Neuronal stem cell (in vitro differentiated cells): ENCODE measurements around the gene UNC5C.

Experiments used
- DNase-seq: peaks from one replicate; pipeline ENCODE4 v3.0.0-alpha.2; 2013; ENCODE audit warnings: low spot score
- H2AFZ ChIP-seq: one replicate; pipeline ENCODE4 v1.6.1; 2013; ENCODE audit warnings: mild to moderate bottlenecking, low read length, inconsistent platforms
- H2AK5ac ChIP-seq: 2 replicates; pipeline ENCODE4 v1.6.1; 2013; ENCODE audit warnings: low read depth, mild to moderate bottlenecking, inconsistent platforms, low read length, moderate library complexity, mixed read lengths
- H2BK120ac ChIP-seq: 2 replicates; pipeline ENCODE4 v1.6.1; 2013; ENCODE audit warnings: low read depth, mild to moderate bottlenecking, inconsistent platforms, low read length, moderate library complexity, mixed read lengths
- H2BK12ac ChIP-seq: one replicate; pipeline ENCODE4 v1.6.1; 2013; ENCODE audit warnings: low read length, inconsistent platforms
- H2BK15ac ChIP-seq: 2 replicates; pipeline ENCODE4 v1.6.1; 2013; ENCODE audit warnings: mild to moderate bottlenecking, low read length, inconsistent platforms, mixed read lengths
- H2BK5ac ChIP-seq: one replicate; pipeline ENCODE4 v1.6.1; 2013; ENCODE audit warnings: inconsistent platforms, mild to moderate bottlenecking, low read length, moderate library complexity
- H3K14ac ChIP-seq: one replicate; pipeline ENCODE4 v1.6.1; 2013; ENCODE audit warnings: low read length, inconsistent platforms
- H3K18ac ChIP-seq: 2 replicates; pipeline ENCODE4 v1.6.1; 2013; ENCODE audit warnings: low read length, inconsistent platforms
- H3K23ac ChIP-seq: 2 replicates; pipeline ENCODE4 v1.6.1; 2013; ENCODE audit warnings: low read depth, mild to moderate bottlenecking, mixed read lengths, low read length, inconsistent platforms; ENCODE audit not compliant: poor library complexity
- H3K27ac ChIP-seq: replicated peaks from 3 replicates; pipeline ENCODE4 v1.5.1; 2013; ENCODE audit warnings: low read length, inconsistent platforms
- H3K27me3 ChIP-seq, 3 experiments: 2 replicates each; pipeline ENCODE4 v1.6.1; 2013; ENCODE audit warnings: low read length in 3 of 3, mild to moderate bottlenecking in 2 of 3, inconsistent platforms in 1 of 3, low read depth in 1 of 3, mixed read lengths in 1 of 3, moderate library complexity in 1 of 3; ENCODE audit not compliant: control insufficient read depth in 3 of 3, insufficient read depth in 3 of 3
- H3K36me3 ChIP-seq, 2 donors: replicated peaks in 1 of 2; 2 replicates each; pipeline ENCODE4 v1.6.1; 2013; ENCODE audit warnings: low read length in 2 of 2; ENCODE audit not compliant: control insufficient read depth in 2 of 2, insufficient read depth in 2 of 2
- H3K4ac ChIP-seq: 2 replicates; pipeline ENCODE4 v1.6.1; 2013; ENCODE audit warnings: inconsistent platforms, mild to moderate bottlenecking, low read length, moderate library complexity
- H3K4me1 ChIP-seq, 2 donors: 1 replicate in 1 of 2; 2 replicates in 1 of 2; pipeline ENCODE4 v1.6.1; 2013; ENCODE audit warnings: low read length in 2 of 2, low read depth in 1 of 2; ENCODE audit not compliant: control insufficient read depth in 2 of 2, insufficient read depth in 1 of 2
- H3K4me2 ChIP-seq: one replicate; pipeline ENCODE4 v1.6.1; 2013; ENCODE audit warnings: mild to moderate bottlenecking, low read length, inconsistent platforms; ENCODE audit not compliant: insufficient read depth, poor library complexity, severe bottlenecking
- H3K4me3 ChIP-seq, 2 donors: 2 replicates each; pipeline ENCODE4 v1.5.1; 2013; ENCODE audit warnings: low read length in 2 of 2, mild to moderate bottlenecking in 2 of 2, inconsistent platforms in 1 of 2, moderate library complexity in 1 of 2
- H3K79me1 ChIP-seq: one replicate; pipeline ENCODE4 v1.6.1; 2013; ENCODE audit warnings: low read depth, mild to moderate bottlenecking, inconsistent platforms, low read length, moderate library complexity
- H3K9ac ChIP-seq: one replicate; pipeline ENCODE4 v1.6.1; 2013; ENCODE audit warnings: mild to moderate bottlenecking, low read depth, low read length, inconsistent platforms; ENCODE audit not compliant: poor library complexity
- H3K9me3 ChIP-seq, 2 donors: replicated peaks in 1 of 2; 2 replicates each; pipeline versions ENCODE3 to v1.6.1; 2013; ENCODE audit warnings: low read length in 2 of 2, mild to moderate bottlenecking in 2 of 2, inconsistent platforms in 1 of 2, low read depth in 1 of 2, mixed read lengths in 1 of 2, moderate library complexity in 1 of 2; ENCODE audit not compliant: control insufficient read depth in 2 of 2, insufficient read depth in 1 of 2
- H4K8ac ChIP-seq: one replicate; pipeline ENCODE4 v1.6.1; 2013; ENCODE audit warnings: low read depth, mild to moderate bottlenecking, inconsistent platforms, low read length, moderate library complexity
- H4K91ac ChIP-seq: one replicate; pipeline ENCODE4 v1.6.1; 2013; ENCODE audit warnings: low read length, low read depth, mild to moderate bottlenecking, inconsistent platforms; ENCODE audit not compliant: poor library complexity
- WGBS, 2 donors: extraction: QIAGEN DNeasy Blood & Tissue Kit; methylation state at CpG; one replicate each; pipeline ENCODE4 v1.1.7; 2013; ENCODE audit warnings: missing lambda C conversion rate in 2 of 2, mixed read lengths in 1 of 2; ENCODE audit not compliant: insufficient read length in 2 of 2, insufficient replicate concordance in 1 of 2; ENCODE audit errors: extremely low coverage in 2 of 2; 5-methylcytosine and 5-hydroxymethylcytosine counted together

Gene UNC5C

DNA sequence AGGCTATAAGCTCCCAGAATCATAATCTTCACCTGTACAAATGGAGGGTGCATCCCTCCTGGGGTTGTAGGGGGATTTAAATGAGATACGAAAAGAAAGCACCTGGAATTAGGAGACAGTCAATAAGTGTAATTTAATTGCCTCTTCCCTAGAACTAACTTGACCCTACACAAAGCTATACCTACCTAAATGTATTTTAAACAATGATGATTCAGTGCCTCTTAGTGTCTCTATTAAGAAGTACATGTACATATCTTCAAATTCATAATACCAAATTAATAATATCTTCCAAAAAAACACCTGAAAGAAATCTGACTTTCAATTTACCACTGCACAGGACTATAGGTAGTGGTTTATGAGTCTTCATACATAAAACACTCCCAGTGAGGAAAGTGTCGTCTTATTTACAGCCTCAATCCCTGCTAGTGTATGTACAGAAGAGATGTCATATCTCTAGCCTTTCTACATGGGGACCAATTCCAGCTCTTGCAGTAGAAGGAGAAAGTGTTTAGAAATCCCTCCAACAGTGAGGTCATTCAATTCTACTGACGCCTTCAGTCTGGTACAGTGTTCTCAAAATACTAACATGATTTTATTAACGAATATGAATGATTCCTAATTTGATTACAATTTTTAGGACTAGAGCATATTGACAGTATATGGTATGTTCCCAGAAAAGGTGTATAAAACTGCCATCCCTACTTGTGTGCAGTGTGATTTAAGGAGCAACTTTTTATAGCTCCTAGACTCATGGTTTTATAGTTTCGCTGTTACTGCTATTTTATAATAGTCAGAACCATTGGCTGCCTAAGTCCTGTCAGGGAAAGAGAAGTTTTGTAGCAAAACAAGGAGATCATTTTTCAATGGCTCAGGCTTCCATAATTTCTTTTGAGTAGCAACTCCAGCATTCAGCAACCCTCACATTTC is 282.7 kb downstream of the UNC5C start:
- Histone ChIP-seq H4K8ac (no peak overlapping the region), H3K4me3 (no peak overlapping the region), H3K79me1 (no peaks in the 10 kb centered on the region), H2BK12ac (no peak overlapping the region), H4K91ac (no peak overlapping the region), H3K18ac (no peak overlapping the region), H3K9ac (no peak overlapping the region), H3K27me3 (no peaks in the 10 kb centered on the region), H3K9me3 (no peaks in the 10 kb centered on the region), H3K4me2 (no peak overlapping the region), H2AFZ (no peak overlapping the region), H3K4ac (no peak overlapping the region), H2BK120ac (no peak overlapping the region), H2BK15ac (no peak overlapping the region), H3K23ac (no peak overlapping the region), H3K27ac (no peak overlapping the region), H2BK5ac (no peak overlapping the region), H2AK5ac (no peak overlapping the region), H3K14ac (no peak overlapping the region), H3K36me3 (no peaks in the 10 kb centered on the region), H3K4me1 (peaks cover 0 to 2% of the 10 kb centered on the region in 2 donors)
- DNase-seq = no peak
- WGBS, 2 donors = no CpG with 5 or more reads among the region's 5 CpGs

GRCh38 chr4:95264843-95265242 is 283.9 kb downstream of the UNC5C start:
- Histone ChIP-seq H3K18ac (no peak overlapping the region), H4K91ac (no peak overlapping the region), H4K8ac (no peak overlapping the region), H3K27ac (no peak overlapping the region), H3K23ac (no peak overlapping the region), H3K4me1 (peaks cover 0 to 2% of the 10 kb centered on the region in 2 donors), H3K9ac (no peak overlapping the region), H3K14ac (no peak overlapping the region), H3K4me2 (no peak overlapping the region), H3K4me3 (no peak overlapping the region), H3K27me3 (no peaks in the 10 kb centered on the region), H2AFZ (no peak overlapping the region), H2BK12ac (no peak overlapping the region), H2BK5ac (no peak overlapping the region), H2BK15ac (no peak overlapping the region), H3K79me1 (no peaks in the 10 kb centered on the region), H3K4ac (no peak overlapping the region), H3K9me3 (no peaks in the 10 kb centered on the region), H2BK120ac (no peak overlapping the region), H3K36me3 (no peaks in the 10 kb centered on the region), H2AK5ac (no peak overlapping the region)
- no CpG with 5 or more reads among the region's 2 CpGs for WGBS, 2 donors
- DNase-seq = no peak

- no peak overlapping the region for H3K4me2 ChIP-seq
- no peaks in the 10 kb centered on the region for H3K9me3 ChIP-seq
- no peak overlapping the region for H2BK5ac ChIP-seq
- no peaks in the 10 kb centered on the region for H3K79me1 ChIP-seq
- no peak overlapping the region for H4K8ac ChIP-seq
- no peak overlapping the region for H3K18ac ChIP-seq
- WGBS, 2 donors = no CpG with 5 or more reads among the region's 1 CpG
- H3K4me3 ChIP-seq = no peak overlapping the region
- no peaks in the 10 kb centered on the region for H3K27me3 ChIP-seq
- H3K4ac ChIP-seq = no peak overlapping the region
- H2BK12ac ChIP-seq = no peak overlapping the region
- H4K91ac ChIP-seq = no peak overlapping the region
- no peak overlapping the region for H2BK120ac ChIP-seq
- no peak overlapping the region for H2BK15ac ChIP-seq
- no peak overlapping the region for H3K23ac ChIP-seq
- no peaks in the 10 kb centered on the region for H3K36me3 ChIP-seq
- no peak overlapping the region for H3K9ac ChIP-seq
- H3K27ac ChIP-seq = no peak overlapping the region
- no peak overlapping the region for H2AFZ ChIP-seq
- no peak overlapping the region for H2AK5ac ChIP-seq
- H3K4me1 ChIP-seq = peaks cover 0 to 2% of the 10 kb centered on the region in 2 donors
- no peak overlapping the region for H3K14ac ChIP-seq
- DNase-seq = no peak
Observed at GRCh38 chr4:95263960-95264359, 284.8 kb downstream of the UNC5C start.

DNA sequence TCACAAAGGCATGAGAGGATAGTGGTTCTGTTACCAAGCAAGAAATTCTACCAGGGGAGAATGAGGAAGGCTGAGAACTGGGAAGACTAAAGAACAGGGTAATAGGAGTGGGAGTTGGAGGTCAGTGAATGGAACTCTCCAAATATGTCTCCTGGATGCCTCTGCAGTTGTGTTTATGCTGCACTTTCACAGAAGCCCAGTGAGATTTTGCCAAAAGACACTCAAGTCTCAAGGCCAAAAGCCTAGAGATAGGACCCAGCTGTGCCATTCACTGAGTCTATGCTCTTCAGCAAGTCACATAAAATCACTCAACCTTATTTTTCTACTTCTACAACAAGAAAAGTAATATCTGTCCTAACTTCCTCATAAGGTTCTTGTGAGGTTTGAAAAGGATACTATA is 285.4 kb downstream of the UNC5C start:
- Histone ChIP-seq H3K27me3 (no peaks in the 10 kb centered on the region), H3K79me1 (no peaks in the 10 kb centered on the region), H2BK5ac (no peak overlapping the region), H3K27ac (no peak overlapping the region), H2AK5ac (no peak overlapping the region), H3K23ac (no peak overlapping the region), H3K18ac (no peak overlapping the region), H3K9me3 (no peaks in the 10 kb centered on the region), H3K9ac (no peak overlapping the region), H3K4me1 (peaks cover 0 to 2% of the 10 kb centered on the region in 2 donors), H3K4ac (no peak overlapping the region), H3K4me2 (no peak overlapping the region), H2AFZ (no peak overlapping the region), H2BK15ac (no peak overlapping the region), H4K8ac (no peak overlapping the region), H3K14ac (no peak overlapping the region), H2BK12ac (no peak overlapping the region), H3K4me3 (no peak overlapping the region), H2BK120ac (no peak overlapping the region), H4K91ac (no peak overlapping the region), H3K36me3 (no peaks in the 10 kb centered on the region)
- no peak for DNase-seq
